GM10266 (cell line): ENCODE measurements around the gene EDN2.

Source experiments
- DNase-seq: peaks from one replicate; pipeline ENCODE4 v3.0.0; 2012; ENCODE audit errors: extremely low spot score
- TF ChIP-seq, protein P1 (sequence below): IDR thresholded peaks from 2 replicates; pipeline ENCODE4 v1.5.1; 2012; ENCODE audit warnings: mild to moderate bottlenecking, low read depth; ENCODE audit not compliant: control insufficient read depth, insufficient read depth; ENCODE audit errors: missing control alignments

The EDN2 gene

DNA sequence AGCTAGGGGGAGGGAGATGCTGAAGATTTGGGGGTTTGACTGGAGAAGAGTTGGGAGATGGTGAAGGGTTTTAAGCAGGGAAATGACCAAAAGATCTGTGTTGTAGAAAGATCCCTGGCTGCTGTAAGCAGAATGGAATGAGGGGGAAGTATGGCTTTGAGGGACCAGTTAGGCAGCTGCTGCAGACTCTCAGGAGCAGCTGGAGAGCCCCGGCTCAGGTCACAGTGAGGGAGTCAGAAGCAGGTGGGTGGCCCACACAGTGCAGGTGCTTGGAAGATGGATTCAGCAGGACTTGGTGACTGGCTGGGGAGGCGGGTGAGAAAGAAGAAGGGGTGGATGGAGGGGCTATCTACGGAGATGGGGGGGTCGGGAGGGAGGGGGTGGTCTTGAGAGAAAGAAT is 35.7 kb downstream of the EDN2 start:
- TF ChIP-seq, protein P1, sequence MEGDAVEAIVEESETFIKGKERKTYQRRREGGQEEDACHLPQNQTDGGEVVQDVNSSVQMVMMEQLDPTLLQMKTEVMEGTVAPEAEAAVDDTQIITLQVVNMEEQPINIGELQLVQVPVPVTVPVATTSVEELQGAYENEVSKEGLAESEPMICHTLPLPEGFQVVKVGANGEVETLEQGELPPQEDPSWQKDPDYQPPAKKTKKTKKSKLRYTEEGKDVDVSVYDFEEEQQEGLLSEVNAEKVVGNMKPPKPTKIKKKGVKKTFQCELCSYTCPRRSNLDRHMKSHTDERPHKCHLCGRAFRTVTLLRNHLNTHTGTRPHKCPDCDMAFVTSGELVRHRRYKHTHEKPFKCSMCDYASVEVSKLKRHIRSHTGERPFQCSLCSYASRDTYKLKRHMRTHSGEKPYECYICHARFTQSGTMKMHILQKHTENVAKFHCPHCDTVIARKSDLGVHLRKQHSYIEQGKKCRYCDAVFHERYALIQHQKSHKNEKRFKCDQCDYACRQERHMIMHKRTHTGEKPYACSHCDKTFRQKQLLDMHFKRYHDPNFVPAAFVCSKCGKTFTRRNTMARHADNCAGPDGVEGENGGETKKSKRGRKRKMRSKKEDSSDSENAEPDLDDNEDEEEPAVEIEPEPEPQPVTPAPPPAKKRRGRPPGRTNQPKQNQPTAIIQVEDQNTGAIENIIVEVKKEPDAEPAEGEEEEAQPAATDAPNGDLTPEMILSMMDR: no peak
- DNase-seq: no peak

DNA sequence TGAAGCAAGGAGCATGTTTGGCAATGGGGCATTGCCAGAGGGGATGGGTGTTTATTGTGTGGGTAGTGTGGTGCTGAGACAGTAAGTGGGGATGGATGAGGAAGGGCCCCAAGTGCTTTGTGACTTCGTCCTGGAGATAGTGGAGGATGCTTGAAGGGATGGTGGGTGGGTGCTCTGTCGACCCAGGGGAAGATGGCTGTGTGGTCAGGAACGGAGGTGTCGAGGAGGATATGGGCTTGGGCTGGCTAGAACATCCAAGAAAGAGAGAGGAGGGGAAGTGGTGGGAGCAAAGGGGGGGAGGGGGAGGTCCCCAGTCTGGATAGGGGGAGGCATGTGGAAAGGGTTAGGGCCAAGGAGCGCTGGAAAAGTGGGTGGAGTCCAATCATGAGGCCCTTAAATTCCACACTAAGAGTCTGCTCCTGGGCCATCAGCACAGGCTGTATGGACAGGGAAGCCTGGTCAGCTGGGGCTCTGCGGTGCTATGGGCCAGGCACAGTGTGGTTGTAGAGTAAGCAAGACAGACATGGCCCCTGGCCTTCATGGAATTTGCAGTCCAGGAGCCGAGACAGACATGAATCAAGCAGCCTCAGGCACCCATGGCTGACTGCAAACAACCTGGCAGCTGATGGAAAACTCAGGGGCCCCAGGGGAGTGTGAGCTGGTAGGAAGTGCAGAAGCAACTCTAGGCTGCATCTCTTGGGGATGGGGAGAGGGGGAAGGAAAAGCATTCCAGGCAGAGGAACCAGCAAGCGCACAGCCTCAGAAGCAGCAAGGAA is 36.3 kb downstream of the EDN2 start:
- TF ChIP-seq, protein P1: no peak
- no peak for DNase-seq

DNA sequence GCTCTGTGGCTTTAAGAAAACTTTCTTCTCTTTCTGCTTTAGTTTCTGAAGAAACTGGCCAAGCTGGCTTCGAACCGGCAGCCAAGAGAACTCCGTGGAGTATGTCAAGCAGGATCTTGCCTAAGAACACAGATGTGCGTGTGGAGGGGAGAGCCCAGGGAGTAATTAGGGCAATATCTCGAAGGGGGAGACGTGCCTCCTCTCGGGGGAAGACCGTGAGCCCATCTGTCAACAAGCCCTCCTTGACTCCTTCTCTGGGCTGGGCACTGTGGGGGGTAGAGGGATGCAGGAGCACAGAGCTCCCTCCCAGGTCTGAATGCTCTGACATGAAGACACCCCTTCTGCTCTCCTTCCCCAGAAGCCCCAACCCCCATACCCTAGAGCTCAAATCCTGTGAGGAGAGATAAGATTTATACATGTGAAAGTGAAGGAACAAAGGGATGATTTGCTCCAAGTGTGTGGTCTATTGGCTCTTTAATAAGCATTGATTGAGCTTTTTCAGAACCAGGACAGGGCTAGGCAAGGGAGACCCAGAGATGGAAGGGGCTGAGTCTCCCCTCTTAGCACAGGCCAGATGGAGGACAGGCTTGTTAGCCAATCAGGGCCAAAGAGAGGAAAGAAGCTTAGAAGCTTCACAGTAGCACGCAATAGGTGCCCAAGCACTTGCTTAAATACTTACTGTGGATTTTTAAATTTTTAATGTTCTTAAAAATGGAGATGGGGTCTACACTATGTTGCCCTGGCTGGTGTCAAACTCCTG is 37.5 kb downstream of the EDN2 start:
- DNase-seq: no peak
- TF ChIP-seq, protein P1: no peak

DNA sequence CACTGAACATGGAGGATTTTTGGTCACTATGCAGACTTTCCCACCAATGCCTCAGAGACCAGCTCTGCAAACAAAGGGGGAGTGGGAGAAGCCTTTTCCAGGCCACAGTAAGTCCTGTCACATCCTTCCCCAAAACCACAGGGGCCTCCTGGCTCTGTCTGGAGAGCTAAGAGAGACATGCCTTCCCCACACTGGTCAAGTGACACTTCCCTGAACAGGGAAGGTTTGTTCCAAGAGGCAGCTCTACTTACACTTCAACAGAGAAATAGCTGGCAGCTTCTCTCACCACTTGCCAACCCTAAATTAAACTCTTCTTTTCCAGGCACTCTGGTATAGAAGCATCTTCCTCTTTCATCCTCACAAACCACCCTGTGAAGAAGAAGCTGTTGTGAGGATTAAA is 39.7 kb downstream of the EDN2 start:
- no peak for DNase-seq
- TF ChIP-seq, protein P1: no peak

DNA sequence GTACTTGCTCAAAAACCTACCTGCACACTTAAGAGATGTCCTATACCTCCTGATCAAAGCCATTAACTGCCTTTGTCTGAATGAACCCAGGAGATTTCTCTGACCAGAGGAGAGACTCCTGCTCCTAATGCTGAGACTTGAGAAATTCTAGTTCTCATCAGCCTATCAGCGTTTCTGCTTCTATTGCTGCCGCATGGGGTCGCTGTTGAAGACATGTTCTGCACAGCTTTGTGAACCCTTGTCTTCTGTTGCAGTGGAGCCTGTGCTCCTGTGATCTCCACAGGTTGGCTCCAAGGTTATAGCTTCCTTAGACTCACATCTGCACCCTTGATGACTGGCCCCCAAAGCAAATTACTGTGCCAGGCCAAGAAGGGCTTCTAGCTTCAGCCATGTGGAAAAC is 40.2 kb downstream of the EDN2 start:
- no peak for DNase-seq
- TF ChIP-seq, protein P1: no peak

DNA sequence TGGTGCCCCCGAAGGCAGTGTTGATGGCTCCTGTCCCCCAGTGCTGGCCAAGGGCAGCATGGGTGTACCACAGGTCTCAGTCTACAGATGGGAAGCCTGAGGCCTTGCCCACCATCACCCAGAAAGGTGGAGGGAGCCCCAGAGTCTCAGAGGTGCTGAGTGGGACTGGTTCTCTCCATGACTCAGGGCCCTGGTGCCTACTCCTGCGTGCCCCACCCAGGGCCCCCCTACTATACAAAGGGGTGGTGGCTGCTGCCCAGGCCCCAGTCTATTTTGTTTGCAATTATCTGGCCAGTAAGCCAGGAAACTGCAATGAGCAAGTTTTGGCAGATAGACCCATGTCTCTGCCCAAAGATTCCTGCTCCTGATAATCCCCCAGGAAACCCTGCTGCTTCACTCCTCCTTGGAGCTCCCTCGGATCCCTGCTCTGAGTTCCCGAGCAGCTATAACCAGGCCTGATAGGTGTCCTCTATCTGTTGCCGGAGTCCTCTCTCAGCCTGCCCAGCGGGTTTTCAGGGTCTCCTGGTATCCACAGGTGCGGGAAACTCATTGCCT is 41.7 kb downstream of the EDN2 start:
- DNase-seq: no peak

More for the DNA sequence above, 41.7 kb downstream of the EDN2 start:
- TF ChIP-seq, protein P1: no peak
